Measurements from ENCODE around the gene ZNF385A. TPM values are rescaled to one million over a fixed set of nuclear protein-coding genes. Genes with fewer than 3 reads are reported as not detected.

Gene ZNF385A
- total and polyA plus RNA-seq, 2 experiments from 2014 or later: 10.9 to 21.7 TPM

DNA sequence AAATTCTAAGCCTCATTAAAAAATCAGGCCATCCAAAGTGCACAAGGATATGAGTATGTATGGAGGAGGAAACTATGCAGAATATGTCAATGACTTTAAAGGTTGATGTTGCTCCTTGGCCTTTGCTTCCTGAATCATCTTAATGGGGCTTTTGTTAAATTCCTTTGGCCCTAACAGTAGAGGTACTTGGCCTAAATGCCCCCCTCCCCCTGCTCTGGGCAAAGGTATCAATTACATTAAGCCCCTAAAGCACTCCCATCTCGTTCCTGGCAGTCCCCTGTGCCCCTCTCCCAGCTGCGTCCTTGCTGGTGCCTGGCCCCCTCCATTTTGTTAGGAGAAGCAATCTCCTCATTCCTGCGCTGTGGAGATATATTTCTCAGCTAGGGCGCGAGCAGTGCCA is 54.8 kb downstream of the ZNF385A start (continued):
- TF ChIP-seq, protein P1, sequence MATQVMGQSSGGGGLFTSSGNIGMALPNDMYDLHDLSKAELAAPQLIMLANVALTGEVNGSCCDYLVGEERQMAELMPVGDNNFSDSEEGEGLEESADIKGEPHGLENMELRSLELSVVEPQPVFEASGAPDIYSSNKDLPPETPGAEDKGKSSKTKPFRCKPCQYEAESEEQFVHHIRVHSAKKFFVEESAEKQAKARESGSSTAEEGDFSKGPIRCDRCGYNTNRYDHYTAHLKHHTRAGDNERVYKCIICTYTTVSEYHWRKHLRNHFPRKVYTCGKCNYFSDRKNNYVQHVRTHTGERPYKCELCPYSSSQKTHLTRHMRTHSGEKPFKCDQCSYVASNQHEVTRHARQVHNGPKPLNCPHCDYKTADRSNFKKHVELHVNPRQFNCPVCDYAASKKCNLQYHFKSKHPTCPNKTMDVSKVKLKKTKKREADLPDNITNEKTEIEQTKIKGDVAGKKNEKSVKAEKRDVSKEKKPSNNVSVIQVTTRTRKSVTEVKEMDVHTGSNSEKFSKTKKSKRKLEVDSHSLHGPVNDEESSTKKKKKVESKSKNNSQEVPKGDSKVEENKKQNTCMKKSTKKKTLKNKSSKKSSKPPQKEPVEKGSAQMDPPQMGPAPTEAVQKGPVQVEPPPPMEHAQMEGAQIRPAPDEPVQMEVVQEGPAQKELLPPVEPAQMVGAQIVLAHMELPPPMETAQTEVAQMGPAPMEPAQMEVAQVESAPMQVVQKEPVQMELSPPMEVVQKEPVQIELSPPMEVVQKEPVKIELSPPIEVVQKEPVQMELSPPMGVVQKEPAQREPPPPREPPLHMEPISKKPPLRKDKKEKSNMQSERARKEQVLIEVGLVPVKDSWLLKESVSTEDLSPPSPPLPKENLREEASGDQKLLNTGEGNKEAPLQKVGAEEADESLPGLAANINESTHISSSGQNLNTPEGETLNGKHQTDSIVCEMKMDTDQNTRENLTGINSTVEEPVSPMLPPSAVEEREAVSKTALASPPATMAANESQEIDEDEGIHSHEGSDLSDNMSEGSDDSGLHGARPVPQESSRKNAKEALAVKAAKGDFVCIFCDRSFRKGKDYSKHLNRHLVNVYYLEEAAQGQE (IDR thresholded peaks at IDR 0.05; ENCODE audit: unreplicated experiment): no peak
- TF ChIP-seq STAT1 (IDR thresholded peaks at IDR 0.05; ENCODE audit: unreplicated experiment) (no peak), POLR2AphosphoS5 (IDR thresholded peaks at IDR 0.05; ENCODE audit: low read depth) (no peak), CREB1 (CRISPR knock-in tag; IDR thresholded peaks at IDR 0.05; ENCODE audit: low read depth) (no peak)

DNA sequence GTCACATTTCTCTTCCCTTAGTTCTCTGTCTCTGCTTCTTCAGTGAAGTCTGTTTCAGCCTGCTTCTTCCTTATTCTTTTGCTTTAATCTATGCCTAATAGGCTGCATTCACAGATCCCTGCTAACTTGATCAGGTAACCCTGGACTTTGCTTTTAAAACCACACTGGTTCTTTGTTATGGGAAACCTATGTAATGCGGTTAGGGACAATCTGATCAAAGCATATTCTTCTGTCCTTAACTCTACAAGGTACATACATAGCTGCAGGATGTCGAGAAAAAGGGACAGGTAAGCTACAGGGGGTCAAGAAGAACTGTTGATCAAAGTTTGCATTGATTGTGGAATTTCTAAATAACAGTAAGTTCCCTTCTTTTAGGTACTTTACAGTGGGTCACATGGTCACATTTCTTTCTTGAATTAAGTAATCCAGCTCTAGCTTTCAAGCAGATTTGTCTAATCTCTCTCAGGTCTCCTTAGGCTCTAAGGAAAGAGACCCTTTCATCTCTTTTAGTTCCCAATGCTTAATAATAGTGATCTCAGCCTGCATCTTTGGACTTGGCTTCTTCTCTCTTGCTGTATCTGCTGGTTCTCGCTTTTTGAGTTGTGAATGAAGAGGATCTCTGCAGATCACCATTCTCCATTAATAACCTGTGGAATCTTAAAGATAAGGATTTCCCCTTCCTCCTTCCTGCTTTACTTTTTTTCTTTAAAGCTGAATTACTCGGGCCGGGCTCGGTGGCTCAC is 55.8 kb downstream of the ZNF385A start:
- Mint-ChIP-seq H3K27me3 (ENCODE audit: insufficient read depth, low read depth, poor library complexity) (peaks cover 3% of the 10 kb centered on the region), H3K36me3 (ENCODE audit: low read depth) (no peaks in the 10 kb centered on the region), H3K4me1 (peaks cover 30% of the 10 kb centered on the region), H3K9me3 (no peaks in the 10 kb centered on the region), H3K27ac (no peak overlapping the region), H3K4me3 (no peak overlapping the region)
- Histone ChIP-seq H3K4me3 (no peak overlapping the region), H3K27ac (ENCODE audit: low read depth) (no peak overlapping the region), H3F3A (replicated peaks; ENCODE audit: low read depth) (peaks cover 5% of the 10 kb centered on the region), H3K27me3 (ENCODE audit: insufficient read depth) (no peaks in the 10 kb centered on the region), H2AFZ (no peak overlapping the region), H3K9me2 (ENCODE audit: insufficient read depth) (no peaks in the 10 kb centered on the region), H4K20me1 (replicated peaks; ENCODE audit: insufficient read depth) (no peaks in the 10 kb centered on the region), H3K36me3 (ENCODE audit: insufficient read depth) (no peaks in the 10 kb centered on the region), H3K4me2 (peak overlapping the region; percentile 52), H3K79me2 (replicated peaks; ENCODE audit: insufficient read depth) (peaks cover 16% of the 10 kb centered on the region), H3K4me1 (ENCODE audit: insufficient read depth) (peaks cover 27% of the 10 kb centered on the region)
- ATAC-seq (no peak), DNase-seq (ENCODE audit: low spot score) (peak; percentile 50)
- no peak for TF ChIP-seq CREB1 (CRISPR knock-in tag; IDR thresholded peaks at IDR 0.05; ENCODE audit: low read depth)
- TF ChIP-seq, protein P2, sequence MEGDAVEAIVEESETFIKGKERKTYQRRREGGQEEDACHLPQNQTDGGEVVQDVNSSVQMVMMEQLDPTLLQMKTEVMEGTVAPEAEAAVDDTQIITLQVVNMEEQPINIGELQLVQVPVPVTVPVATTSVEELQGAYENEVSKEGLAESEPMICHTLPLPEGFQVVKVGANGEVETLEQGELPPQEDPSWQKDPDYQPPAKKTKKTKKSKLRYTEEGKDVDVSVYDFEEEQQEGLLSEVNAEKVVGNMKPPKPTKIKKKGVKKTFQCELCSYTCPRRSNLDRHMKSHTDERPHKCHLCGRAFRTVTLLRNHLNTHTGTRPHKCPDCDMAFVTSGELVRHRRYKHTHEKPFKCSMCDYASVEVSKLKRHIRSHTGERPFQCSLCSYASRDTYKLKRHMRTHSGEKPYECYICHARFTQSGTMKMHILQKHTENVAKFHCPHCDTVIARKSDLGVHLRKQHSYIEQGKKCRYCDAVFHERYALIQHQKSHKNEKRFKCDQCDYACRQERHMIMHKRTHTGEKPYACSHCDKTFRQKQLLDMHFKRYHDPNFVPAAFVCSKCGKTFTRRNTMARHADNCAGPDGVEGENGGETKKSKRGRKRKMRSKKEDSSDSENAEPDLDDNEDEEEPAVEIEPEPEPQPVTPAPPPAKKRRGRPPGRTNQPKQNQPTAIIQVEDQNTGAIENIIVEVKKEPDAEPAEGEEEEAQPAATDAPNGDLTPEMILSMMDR (conservative IDR thresholded peaks at IDR 0.05; ENCODE audit: low read depth in 2 of 2): no peak
- TF ChIP-seq, protein P3, sequence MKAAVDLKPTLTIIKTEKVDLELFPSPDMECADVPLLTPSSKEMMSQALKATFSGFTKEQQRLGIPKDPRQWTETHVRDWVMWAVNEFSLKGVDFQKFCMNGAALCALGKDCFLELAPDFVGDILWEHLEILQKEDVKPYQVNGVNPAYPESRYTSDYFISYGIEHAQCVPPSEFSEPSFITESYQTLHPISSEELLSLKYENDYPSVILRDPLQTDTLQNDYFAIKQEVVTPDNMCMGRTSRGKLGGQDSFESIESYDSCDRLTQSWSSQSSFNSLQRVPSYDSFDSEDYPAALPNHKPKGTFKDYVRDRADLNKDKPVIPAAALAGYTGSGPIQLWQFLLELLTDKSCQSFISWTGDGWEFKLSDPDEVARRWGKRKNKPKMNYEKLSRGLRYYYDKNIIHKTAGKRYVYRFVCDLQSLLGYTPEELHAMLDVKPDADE (IDR thresholded peaks at IDR 0.05): no peak
- TF ChIP-seq STAT1 (IDR thresholded peaks at IDR 0.05; ENCODE audit: unreplicated experiment): no peak
- TF ChIP-seq, protein P1 (IDR thresholded peaks at IDR 0.05; ENCODE audit: unreplicated experiment): no peak
- no peak for TF ChIP-seq JUNB (IDR thresholded peaks at IDR 0.05; ENCODE audit: unreplicated experiment)
- TF ChIP-seq NANOG (IDR thresholded peaks at IDR 0.05; ENCODE audit: borderline replicate concordance): no peak
- TF ChIP-seq POLR2AphosphoS5 (IDR thresholded peaks at IDR 0.05; ENCODE audit: low read depth): no peak
- TF ChIP-seq ZNF331 (CRISPR knock-in tag; IDR thresholded peaks at IDR 0.05; ENCODE audit: low read depth): no peak
- TF ChIP-seq EZH2phosphoT487 (IDR thresholded peaks at IDR 0.05; ENCODE audit: unreplicated experiment): no peak
